C4-2B (cell line): ENCODE measurements around the gene SMIM9.

ENCODE experiments used
- ZFX ChIP-seq: fragments of 450-650 bp; IDR thresholded peaks from 2 replicates; pipeline ENCODE4 v1.6.1; 2017
- TF ChIP-seq, protein P1 (sequence below): fragments of 450-650 bp; conservative IDR thresholded peaks from 2 replicates; pipeline ENCODE4 v1.5.1; 2017; ENCODE audit warnings: mild to moderate bottlenecking

DNA sequence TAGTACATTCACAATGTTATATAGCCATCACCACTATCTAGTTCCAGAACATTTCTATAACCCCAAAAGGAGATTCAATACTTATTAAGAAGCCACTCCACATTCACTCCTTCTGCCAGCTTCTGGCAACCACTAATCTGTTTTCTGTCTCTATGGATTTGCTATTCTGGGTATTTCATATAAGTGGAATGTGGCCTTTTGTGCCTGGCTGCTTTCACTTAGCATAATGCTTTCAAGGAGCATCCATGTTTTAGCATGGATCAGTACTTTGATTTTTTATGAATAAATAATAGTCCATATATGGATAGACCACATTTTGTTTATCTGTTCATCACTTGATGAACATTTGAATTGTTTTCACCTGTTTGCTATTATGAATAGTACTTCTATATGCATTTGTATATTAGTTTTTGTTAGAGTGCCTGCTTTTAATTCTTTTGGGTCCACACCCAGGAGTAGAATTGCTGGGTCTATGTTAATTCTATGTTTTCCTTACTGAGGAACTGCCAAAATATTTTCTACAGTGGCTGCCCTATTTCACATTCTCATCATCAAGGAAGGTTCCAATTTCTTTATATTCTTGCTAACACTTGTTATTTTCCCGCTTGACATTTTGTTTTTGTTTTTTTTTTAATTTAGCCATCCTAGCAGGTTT lies 16.6 kb upstream of the SMIM9 start:
- TF ChIP-seq, protein P1, sequence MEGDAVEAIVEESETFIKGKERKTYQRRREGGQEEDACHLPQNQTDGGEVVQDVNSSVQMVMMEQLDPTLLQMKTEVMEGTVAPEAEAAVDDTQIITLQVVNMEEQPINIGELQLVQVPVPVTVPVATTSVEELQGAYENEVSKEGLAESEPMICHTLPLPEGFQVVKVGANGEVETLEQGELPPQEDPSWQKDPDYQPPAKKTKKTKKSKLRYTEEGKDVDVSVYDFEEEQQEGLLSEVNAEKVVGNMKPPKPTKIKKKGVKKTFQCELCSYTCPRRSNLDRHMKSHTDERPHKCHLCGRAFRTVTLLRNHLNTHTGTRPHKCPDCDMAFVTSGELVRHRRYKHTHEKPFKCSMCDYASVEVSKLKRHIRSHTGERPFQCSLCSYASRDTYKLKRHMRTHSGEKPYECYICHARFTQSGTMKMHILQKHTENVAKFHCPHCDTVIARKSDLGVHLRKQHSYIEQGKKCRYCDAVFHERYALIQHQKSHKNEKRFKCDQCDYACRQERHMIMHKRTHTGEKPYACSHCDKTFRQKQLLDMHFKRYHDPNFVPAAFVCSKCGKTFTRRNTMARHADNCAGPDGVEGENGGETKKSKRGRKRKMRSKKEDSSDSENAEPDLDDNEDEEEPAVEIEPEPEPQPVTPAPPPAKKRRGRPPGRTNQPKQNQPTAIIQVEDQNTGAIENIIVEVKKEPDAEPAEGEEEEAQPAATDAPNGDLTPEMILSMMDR: no peak
- TF ChIP-seq ZFX: no peak
